Neural cell (in vitro differentiated cells): ENCODE data around the gene RAB18. TPM values are rescaled to one million over a fixed set of nuclear protein-coding genes. Genes with fewer than 3 reads are reported as not detected.

Experiments used
- H2AFZ ChIP-seq: fragments of 200-600, 300-800 bp; sonication (generic), shearing (Covaris generic); 2 replicates; pipeline ENCODE4 v1.6.0; 2014; ENCODE audit warnings: low read depth, mild to moderate bottlenecking, antibody characterized with exemption, low read length, moderate library complexity
- H3F3A ChIP-seq: fragments of 200-600 bp; shearing (Covaris generic); 2 replicates; pipeline ENCODE4 v1.6.1; 2016; ENCODE audit warnings: mild to moderate bottlenecking, moderate library complexity, mixed read lengths, antibody characterized with exemption, low read length; ENCODE audit not compliant: insufficient read depth, poor library complexity, severe bottlenecking
- H3K27ac ChIP-seq: fragments of 200-600, 300-800 bp; sonication (generic), shearing (Covaris generic); 2 replicates; pipeline ENCODE4 v1.5.1; 2014; ENCODE audit warnings: mild to moderate bottlenecking, low read length, moderate library complexity
- H3K27me3 ChIP-seq: fragments of 300-800, 200-600 bp; sonication (generic), shearing (Covaris generic); 2 replicates; pipeline ENCODE4 v1.6.0; 2014; ENCODE audit warnings: mild to moderate bottlenecking, low read depth, low read length, moderate library complexity; ENCODE audit not compliant: insufficient read depth
- H3K36me3 ChIP-seq: fragments of 300-800, 200-600 bp; sonication (generic), shearing (Covaris generic); 2 replicates; pipeline ENCODE4 v1.5.1; 2014; ENCODE audit warnings: mild to moderate bottlenecking, antibody characterized with exemption, low read length, moderate library complexity; ENCODE audit not compliant: insufficient read depth
- H3K4me2 ChIP-seq: fragments of 300-800, 200-600 bp; sonication (generic), shearing (Covaris generic); 2 replicates; pipeline ENCODE4 v1.6.0; 2014; ENCODE audit warnings: mild to moderate bottlenecking, low read length
- H3K4me3 ChIP-seq: fragments of 300-800, 200-600 bp; sonication (generic), shearing (Covaris generic); 2 replicates; pipeline ENCODE4 v1.5.1; 2014; ENCODE audit warnings: mild to moderate bottlenecking, low read length, moderate library complexity
- H3K79me2 ChIP-seq: fragments of 200-600 bp; shearing (Covaris generic); replicated peaks from 2 replicates; pipeline ENCODE4 v1.6.0; 2014; ENCODE audit warnings: mild to moderate bottlenecking, low read length, moderate library complexity; ENCODE audit not compliant: insufficient read depth
- H3K9ac ChIP-seq: fragments of 300-800, 200-600 bp; sonication (generic), shearing (Covaris generic); 2 replicates; pipeline ENCODE4 v1.6.1; 2016; ENCODE audit warnings: mild to moderate bottlenecking, low read length, mixed read lengths
- H3K9me2 ChIP-seq: fragments of 200-600 bp; shearing (Covaris generic); 2 replicates; pipeline ENCODE4 v1.6.1; 2016; ENCODE audit warnings: mild to moderate bottlenecking, low read length, mixed read lengths; ENCODE audit not compliant: insufficient read depth
- H3K9me3 ChIP-seq: fragments of 200-600, 300-800 bp; sonication (generic), shearing (Covaris generic); 2 replicates; pipeline ENCODE4 v1.6.1; 2016; ENCODE audit warnings: mild to moderate bottlenecking, mixed run types, low read length, moderate library complexity, mixed read lengths
- H4K20me1 ChIP-seq: fragments of 200-600 bp; shearing (Covaris generic); 2 replicates; pipeline ENCODE4 v1.6.1; 2016; ENCODE audit warnings: mild to moderate bottlenecking, mixed run types; ENCODE audit not compliant: insufficient read depth
- EP300 ChIP-seq: fragments of 450-650 bp; conservative IDR thresholded peaks from 2 replicates; pipeline ENCODE4 v1.6.1; 2014; ENCODE audit warnings: antibody characterized with exemption, mild to moderate bottlenecking, moderate library complexity; ENCODE audit not compliant: poor library complexity, severe bottlenecking
- EZH2 ChIP-seq: fragments of 200-600, 300-800 bp; shearing (Covaris generic), sonication (generic); IDR thresholded peaks from 2 replicates; pipeline ENCODE4 v1.6.1; 2014; ENCODE audit warnings: antibody characterized with exemption, low read length, borderline replicate concordance, mild to moderate bottlenecking; ENCODE audit not compliant: insufficient read depth, poor library complexity, severe bottlenecking
- MXI1 ChIP-seq: fragments of 450-650 bp; conservative IDR thresholded peaks from 2 replicates; pipeline ENCODE4 v1.6.1; 2014; ENCODE audit warnings: antibody characterized with exemption, mild to moderate bottlenecking; ENCODE audit not compliant: poor library complexity, severe bottlenecking
- POLR2AphosphoS5 ChIP-seq: IDR thresholded peaks from 2 replicates; pipeline ENCODE4 v1.6.1; 2012
- RAD21 ChIP-seq: fragments of 450-650 bp; conservative IDR thresholded peaks from 2 replicates; pipeline ENCODE4 v1.6.1; 2014; ENCODE audit warnings: antibody characterized with exemption, mild to moderate bottlenecking, moderate library complexity
- SMC3 ChIP-seq: fragments of 450-650 bp; conservative IDR thresholded peaks from 2 replicates; pipeline ENCODE4 v1.6.1; 2014; ENCODE audit warnings: antibody characterized with exemption, mild to moderate bottlenecking, moderate library complexity; ENCODE audit not compliant: poor library complexity
- TAF1 ChIP-seq: IDR thresholded peaks from 2 replicates; pipeline ENCODE4 v1.6.1; 2012; ENCODE audit warnings: low read depth
- polyA plus RNA-seq: library from polyadenylated mRNA; depleted of rRNA; stranded (reverse); fragments of >200 nt; gene quantifications from 2 replicates; pipeline ENCODE4 v1.2.3, GENCODE V29; 2014
- TF ChIP-seq, protein P1 (sequence below): fragments of 450-650 bp; IDR thresholded peaks from 2 replicates; pipeline ENCODE4 v1.5.1; 2014; ENCODE audit warnings: antibody characterized with exemption, mild to moderate bottlenecking, moderate library complexity; ENCODE audit not compliant: poor library complexity, severe bottlenecking
- TF ChIP-seq, protein P2 (sequence below): IDR thresholded peaks from 2 replicates; pipeline ENCODE4 v1.6.1; 2012; ENCODE audit warnings: borderline replicate concordance

Gene RAB18
- polyA plus RNA-seq, 1 donor from 2014 or later: 122 TPM

DNA sequence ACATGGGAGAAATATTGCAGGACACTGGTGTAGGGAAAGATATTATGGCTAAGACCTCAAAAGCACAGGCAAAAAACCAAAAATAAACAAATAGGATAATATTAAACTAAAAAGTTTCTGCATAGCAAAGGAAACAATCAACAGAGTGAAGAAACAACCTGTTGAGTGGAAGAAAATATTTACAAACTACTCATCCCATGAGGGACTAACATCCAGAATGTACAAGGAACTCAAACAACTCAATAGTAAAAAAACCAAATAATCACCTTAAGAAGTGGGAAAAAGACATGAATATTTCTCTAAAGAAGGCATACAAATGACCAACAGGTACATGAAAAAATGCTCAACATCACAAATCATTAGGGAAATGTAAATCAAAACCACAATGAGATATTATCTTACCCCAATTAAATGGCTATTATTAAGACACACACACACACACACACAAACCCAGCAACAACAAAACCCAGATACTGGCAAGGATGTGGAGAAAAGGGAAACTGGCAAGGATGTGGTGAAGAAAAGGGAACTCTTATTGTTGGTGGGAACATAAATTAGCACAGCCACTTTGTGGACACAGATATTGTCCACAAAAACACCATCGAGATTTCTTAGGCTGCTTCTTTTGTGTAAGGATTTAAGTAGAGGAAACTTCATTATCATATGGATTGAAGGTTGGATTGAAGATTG lies 9.8 kb upstream of the RAB18 start:
- H3K9me3 ChIP-seq: no peaks in the 10 kb centered on the region
- H3K36me3 ChIP-seq: no peaks in the 10 kb centered on the region
- H3K27ac ChIP-seq: no peak overlapping the region
- H3K27me3 ChIP-seq: no peaks in the 10 kb centered on the region
- no peak overlapping the region for H3K9ac ChIP-seq
- TF ChIP-seq, protein P1, sequence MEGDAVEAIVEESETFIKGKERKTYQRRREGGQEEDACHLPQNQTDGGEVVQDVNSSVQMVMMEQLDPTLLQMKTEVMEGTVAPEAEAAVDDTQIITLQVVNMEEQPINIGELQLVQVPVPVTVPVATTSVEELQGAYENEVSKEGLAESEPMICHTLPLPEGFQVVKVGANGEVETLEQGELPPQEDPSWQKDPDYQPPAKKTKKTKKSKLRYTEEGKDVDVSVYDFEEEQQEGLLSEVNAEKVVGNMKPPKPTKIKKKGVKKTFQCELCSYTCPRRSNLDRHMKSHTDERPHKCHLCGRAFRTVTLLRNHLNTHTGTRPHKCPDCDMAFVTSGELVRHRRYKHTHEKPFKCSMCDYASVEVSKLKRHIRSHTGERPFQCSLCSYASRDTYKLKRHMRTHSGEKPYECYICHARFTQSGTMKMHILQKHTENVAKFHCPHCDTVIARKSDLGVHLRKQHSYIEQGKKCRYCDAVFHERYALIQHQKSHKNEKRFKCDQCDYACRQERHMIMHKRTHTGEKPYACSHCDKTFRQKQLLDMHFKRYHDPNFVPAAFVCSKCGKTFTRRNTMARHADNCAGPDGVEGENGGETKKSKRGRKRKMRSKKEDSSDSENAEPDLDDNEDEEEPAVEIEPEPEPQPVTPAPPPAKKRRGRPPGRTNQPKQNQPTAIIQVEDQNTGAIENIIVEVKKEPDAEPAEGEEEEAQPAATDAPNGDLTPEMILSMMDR: no peak
- TF ChIP-seq POLR2AphosphoS5: no peak
- no peak for TF ChIP-seq TAF1
- TF ChIP-seq MXI1: no peak
- TF ChIP-seq SMC3: no peak
- TF ChIP-seq, protein P2, sequence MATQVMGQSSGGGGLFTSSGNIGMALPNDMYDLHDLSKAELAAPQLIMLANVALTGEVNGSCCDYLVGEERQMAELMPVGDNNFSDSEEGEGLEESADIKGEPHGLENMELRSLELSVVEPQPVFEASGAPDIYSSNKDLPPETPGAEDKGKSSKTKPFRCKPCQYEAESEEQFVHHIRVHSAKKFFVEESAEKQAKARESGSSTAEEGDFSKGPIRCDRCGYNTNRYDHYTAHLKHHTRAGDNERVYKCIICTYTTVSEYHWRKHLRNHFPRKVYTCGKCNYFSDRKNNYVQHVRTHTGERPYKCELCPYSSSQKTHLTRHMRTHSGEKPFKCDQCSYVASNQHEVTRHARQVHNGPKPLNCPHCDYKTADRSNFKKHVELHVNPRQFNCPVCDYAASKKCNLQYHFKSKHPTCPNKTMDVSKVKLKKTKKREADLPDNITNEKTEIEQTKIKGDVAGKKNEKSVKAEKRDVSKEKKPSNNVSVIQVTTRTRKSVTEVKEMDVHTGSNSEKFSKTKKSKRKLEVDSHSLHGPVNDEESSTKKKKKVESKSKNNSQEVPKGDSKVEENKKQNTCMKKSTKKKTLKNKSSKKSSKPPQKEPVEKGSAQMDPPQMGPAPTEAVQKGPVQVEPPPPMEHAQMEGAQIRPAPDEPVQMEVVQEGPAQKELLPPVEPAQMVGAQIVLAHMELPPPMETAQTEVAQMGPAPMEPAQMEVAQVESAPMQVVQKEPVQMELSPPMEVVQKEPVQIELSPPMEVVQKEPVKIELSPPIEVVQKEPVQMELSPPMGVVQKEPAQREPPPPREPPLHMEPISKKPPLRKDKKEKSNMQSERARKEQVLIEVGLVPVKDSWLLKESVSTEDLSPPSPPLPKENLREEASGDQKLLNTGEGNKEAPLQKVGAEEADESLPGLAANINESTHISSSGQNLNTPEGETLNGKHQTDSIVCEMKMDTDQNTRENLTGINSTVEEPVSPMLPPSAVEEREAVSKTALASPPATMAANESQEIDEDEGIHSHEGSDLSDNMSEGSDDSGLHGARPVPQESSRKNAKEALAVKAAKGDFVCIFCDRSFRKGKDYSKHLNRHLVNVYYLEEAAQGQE: no peak
- no peak for TF ChIP-seq RAD21
- TF ChIP-seq EZH2: no peak
- no peak for TF ChIP-seq EP300
- H3K4me2 ChIP-seq: no peak overlapping the region
- no peaks in the 10 kb centered on the region for H3K9me2 ChIP-seq
- no peak overlapping the region for H2AFZ ChIP-seq
- H4K20me1 ChIP-seq: no peaks in the 10 kb centered on the region
- no peaks in the 10 kb centered on the region for H3F3A ChIP-seq
- H3K4me3 ChIP-seq: no peak overlapping the region
- H3K79me2 ChIP-seq: no peaks in the 10 kb centered on the region

DNA sequence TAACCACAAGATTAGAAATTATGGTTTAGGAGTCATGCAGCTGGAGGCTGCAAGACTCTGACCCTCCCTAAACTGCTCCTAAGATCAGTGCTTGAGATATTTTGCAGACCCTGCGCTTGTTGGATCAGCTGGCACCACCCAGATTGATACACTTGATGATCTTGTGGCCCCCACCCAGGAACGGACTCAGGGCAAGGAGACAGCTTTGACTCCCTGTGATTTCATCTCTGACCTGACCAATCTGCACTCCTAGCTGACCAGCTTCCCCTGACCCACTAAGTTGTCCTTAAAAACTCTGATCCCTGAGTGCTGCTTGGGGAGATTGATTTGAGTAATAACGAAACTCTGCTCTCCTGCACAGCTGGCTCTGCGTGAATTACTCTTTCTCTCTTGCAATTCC lies 8.0 kb upstream of the RAB18 start:
- Histone ChIP-seq H3K9me3 (no peaks in the 10 kb centered on the region), H3F3A (no peaks in the 10 kb centered on the region), H3K27ac (no peak overlapping the region), H3K79me2 (no peaks in the 10 kb centered on the region), H3K9me2 (no peaks in the 10 kb centered on the region), H3K27me3 (no peaks in the 10 kb centered on the region), H3K36me3 (no peaks in the 10 kb centered on the region), H4K20me1 (no peaks in the 10 kb centered on the region), H2AFZ (no peak overlapping the region), H3K4me3 (no peak overlapping the region), H3K4me2 (no peak overlapping the region), H3K9ac (no peak overlapping the region)
- TF ChIP-seq EZH2 (no peak), MXI1 (no peak), EP300 (no peak), POLR2AphosphoS5 (no peak), SMC3 (no peak), RAD21 (no peak), TAF1 (no peak)
- TF ChIP-seq, protein P2: no peak
- TF ChIP-seq, protein P1: no peak
